Measurements from ENCODE around the gene DOCK9. TPM values are rescaled to one million over a fixed set of nuclear protein-coding genes. Genes with fewer than 3 reads are reported as not detected.

Gene DOCK9
- 94.1 and 128 TPM in 2 replicates for polyA plus RNA-seq

DNA sequence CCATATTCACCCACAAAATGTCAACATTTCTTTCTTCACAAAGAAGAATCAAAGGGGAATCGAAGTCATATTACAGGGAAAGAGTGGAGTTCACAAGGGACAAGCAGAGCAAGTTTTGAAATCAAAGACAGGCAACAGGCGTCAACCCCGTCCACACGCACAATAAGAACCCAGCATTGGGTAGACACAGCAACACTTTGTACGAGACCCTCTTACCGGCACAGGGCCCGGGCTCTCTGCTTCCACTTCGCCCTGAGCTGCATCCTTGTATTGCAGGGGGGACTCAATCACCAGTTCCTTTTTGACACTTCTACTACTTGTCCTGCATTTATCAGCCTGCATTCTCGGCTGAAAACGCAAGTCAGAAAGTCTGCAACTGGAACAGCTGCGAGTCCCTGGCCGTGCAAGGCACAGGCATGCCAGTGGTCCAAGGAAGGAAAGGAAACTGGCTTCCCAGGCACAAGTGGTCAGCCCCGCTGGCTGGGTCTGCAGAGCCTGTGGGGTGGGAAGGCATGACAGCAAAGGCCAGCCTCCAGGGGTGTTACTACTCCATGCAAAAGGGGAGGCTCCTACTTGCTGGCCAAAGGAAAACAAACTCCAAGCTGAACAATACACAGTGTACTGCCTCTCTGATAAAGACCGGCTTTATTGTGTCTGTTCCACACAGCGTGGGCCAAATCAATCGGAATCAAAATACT lies at the start of gene DOCK9:
DOCK9 (minus strand) TSS at position 497 of the 698 bp plus-strand sequence; CDS start at position 342, 155 bp downstream.

GRCh38 chr13:98752467-98753290 lies 225.2 kb downstream of the DOCK9 start, which contains the start of gene SLC15A1:
Gene SLC15A1 (minus strand): TSS chr13:98752672. CDS start chr13:98752598, 74 bp downstream.

Other genes with a start within 250 kb of the DOCK9 start
- not detected in 2 replicates for gene SLC15A1, start 225.4 kb downstream of the DOCK9 start, polyA plus RNA-seq
- 8.1 and 12.6 TPM in 2 replicates for gene UBAC2, start 222.8 kb upstream of the DOCK9 start, polyA plus RNA-seq